ENCODE results near the gene RNF25.

GRCh38 chr2:218710334-218710686 is 38.5 kb upstream of the RNF25 start:
- no peak for TF ChIP-seq EP300 (IDR thresholded peaks at IDR 0.05)
- TF ChIP-seq CTCF (IDR thresholded peaks at IDR 0.05): no peak
- TF ChIP-seq POLR2A (IDR thresholded peaks at IDR 0.05): no peak
- TF ChIP-seq POLR2AphosphoS5 (IDR thresholded peaks at IDR 0.05): no peak

All from suprapubic skin (tissue), 4 donors.